Stimulated activated CD4-positive, alpha-beta T cell treated with anti-CD3 and anti-CD28 coated beads, TNF-alpha, amount 100 ng/mL, for 24 hours (primary cell): Measurements from ENCODE around the gene ALOX5.
"Not testable (repeated sequence)": the region's sequence is repeated elsewhere in the genome, so short reads cannot be mapped to it uniquely, and the experiment has no call there.

Experiments
- DNase-seq, 3 experiments: peaks; one replicate each; pipeline ENCODE4 v3.0.0-alpha.2; 2020; ENCODE audit warnings: low read depth in 3 of 3

The ALOX5 gene

GRCh38 chr10:45468079-45468478 lies 94.1 kb downstream of the ALOX5 start:
- DNase-seq: no peak

DNA sequence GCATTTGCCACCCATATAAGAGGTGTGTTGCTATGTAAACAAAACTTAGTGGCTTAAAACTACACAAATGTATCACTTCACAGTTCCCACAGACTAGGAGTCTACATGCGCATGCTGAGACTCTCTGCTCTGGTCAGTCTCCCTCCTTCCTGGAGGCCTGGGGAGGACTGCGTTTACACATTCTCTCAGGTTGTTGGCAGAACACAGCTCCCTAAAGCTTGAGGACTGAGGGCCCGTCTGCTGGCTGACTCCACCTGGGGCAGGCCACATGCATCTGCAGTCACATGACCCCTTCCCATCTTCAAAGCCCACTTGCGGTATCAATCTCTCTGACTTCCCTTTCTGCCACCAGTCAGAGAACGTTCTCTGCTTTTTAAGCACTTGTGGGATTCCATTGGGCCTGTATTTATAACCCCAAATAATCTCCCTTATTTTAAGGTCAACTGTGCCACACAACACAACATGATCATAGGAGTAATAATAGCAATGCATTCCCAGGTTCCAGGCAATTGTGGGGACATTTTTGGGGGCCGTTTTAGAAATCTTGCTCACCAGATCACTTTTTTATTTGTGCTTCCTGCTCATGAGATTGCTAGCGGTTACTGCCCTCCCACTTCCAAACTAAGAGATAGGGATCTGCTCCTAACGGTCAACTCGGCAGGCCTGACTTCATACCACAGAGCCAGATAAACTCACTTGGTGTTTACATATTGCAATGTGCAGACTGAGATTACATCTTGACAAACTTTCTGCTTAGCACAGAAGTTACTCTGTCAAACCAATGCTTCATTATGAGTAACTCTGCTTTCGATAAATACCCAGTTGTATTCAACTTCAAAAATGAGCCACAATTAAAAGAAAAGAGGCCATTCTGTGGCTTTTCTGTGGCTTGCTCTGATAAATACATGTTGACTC lies 96.3 kb downstream of the ALOX5 start:
- DNase-seq: peak in 2 of 3 experiments; percentile 5 to 20

GRCh38 chr10:45471059-45471458 lies 97.0 kb downstream of the ALOX5 start:
- no peak for DNase-seq

DNA sequence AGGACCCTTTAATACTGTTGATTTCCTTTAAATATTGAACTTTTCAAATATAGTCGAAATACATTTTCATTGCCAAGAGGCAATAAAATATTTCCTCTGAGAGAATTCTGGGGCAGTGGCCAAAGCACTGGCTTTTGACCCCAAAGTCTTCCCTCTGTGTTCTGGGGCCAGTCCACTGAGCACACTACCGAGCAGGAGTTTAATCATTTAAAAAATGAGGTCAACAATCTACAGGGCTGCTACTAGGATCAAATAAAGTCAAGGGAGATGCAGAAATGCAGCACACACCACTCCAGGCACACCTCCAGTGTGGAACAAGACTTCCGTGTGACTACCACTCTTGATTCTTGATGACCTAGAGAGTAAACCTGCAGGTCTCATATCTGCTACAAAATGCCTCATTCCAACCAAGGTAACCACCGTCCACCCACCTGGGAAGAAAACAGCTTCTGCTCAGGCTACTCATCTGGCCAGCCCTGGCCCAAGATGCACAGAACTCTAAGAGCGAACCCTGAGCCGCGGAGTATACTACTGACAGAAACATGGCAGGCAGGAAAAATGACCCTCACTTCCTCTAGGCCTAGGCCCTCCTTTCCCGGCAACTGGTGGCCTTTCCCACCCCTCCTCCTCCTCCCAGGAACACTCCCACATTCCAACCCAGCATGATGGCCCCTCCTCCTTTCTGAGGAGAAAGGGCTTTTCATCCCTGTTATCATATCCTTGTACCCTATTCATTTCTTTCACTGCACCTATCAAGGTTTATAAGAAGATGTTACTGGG lies 97.7 kb downstream of the ALOX5 start:
- no peak for DNase-seq

DNA sequence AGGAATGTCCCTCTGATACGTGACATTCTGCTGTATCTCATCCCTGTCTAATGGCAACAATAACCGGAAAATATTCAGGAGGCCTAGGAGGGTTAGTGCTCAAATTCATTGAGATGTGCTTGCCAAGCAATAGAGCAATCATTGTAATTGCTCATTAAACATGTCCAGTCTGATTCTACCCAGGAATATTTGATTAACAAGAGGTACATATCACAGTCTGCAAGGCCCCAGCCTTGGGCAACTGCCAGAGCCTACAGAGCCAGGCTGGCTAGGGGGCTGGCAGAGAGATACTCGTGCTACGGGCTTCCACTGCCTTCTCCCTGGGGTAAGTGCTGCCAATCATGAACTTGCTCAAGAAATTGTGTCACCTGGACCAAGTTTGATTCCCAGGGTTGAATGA lies 99.1 kb downstream of the ALOX5 start:
- no peak for DNase-seq

DNA sequence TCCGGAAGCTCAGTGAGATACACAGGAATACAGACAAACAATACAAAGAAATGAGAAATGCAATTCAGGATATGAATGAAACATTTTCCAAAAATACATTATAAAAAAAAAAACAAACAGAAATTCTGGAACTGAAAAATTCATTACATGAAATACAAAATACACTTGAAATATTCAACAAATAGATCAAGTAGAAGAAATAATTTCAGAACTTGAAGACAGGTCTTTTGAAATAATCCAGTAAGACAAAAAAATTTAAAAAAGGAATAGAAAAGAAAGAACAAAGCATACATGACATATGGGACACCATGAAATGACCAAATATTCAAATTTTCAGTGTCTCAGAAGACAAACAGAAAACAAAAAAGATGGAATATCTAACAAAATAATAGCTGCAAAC lies 102.5 kb downstream of the ALOX5 start:
- no peak for DNase-seq

DNA sequence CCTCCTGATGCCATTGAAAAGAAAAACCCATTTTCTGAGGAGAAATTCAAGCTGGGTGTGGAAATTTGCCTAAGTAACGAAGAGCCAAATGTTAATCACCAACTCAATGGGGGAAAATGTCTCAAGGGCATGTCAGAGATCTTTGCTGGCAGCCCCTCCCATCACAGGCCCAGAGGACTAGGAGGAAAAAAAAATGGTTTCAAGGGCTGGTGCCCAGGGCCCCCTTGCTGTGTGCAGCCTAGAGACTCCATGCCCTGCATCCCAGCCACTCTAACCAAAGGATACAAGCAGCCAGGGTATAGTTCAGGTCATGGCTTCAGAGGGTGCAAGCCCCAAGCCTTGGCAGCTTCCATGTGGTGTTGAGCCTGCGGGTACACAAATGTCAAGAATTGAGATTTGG lies 106.3 kb downstream of the ALOX5 start:
- DNase-seq: no peak

- DNase-seq: not testable (repeated sequence)
Observed at GRCh38 chr10:45481100-45481499, 107.1 kb downstream of the ALOX5 start.

- no peak for DNase-seq
Observed at GRCh38 chr10:45483002-45483401, 109.0 kb downstream of the ALOX5 start.

DNA sequence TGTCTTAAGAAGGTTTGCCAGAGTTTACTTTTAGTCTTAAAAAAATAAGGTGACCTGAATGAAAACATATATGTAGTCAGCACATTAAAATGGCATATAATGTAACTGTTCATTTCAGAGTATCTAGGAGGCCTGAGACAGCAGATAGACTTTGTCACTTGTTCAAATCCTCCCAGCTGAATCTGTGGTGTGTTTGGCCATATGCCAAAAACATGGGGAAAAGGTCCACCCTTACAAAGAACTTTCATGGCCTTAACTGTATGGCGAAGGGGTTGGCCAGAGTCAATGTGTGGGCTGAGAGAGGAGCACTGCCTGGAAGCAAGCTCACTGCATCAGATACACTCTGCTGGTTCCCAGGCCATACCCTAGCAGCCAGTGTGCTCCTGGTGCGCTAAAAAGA lies 113.7 kb downstream of the ALOX5 start:
- DNase-seq: no peak

GRCh38 chr10:45488365-45488764 lies 114.3 kb downstream of the ALOX5 start:
- DNase-seq: no peak

DNA sequence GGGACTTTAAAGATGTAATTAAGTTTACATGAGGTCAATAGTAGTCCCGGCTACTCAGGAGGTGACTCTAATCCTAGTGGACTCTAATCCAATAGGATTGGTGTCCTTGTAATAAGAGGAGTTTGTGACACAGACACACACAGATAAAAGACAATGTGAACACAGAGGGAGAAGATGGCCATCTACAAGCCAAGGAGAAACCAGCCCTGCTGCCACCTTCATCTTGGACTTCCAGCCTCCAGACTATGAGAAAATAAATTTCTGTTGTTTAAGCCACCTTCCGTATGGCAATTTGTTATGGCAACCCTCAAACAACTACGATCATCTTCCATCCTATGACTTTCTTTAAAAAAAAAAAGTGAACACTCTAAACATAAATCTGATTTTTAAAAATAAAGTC lies 116.3 kb downstream of the ALOX5 start:
- no peak for DNase-seq

DNA sequence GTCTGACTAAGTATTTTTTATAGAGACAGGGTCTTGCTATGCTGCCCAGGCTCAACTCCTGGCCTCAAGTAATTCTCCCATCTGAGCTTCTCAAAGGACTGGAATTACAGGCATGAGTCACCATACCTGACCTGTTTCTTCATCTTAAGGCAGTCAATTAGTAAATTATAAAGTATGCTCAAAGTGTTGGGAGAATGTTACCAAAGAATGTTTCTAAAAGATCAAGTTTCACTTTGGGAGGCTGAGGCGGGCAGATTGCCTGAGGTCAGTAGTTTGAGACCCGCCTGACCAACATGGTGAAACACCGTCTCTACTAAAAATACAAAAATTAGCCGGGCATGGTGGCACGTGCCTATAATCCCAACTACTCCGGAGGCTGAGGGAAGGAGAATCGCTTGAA lies 117.0 kb downstream of the ALOX5 start:
- no peak for DNase-seq
